GM19238 (cell line): ENCODE measurements around the gene TFEB.
"Not testable (repeated sequence)": the region's sequence is repeated elsewhere in the genome, so short reads cannot be mapped to it uniquely, and the experiment has no call there.

Experiments
- DNase-seq: peaks from one replicate; pipeline ENCODE4 v3.0.0; 2011; ENCODE audit warnings: low spot score; ENCODE audit not compliant: insufficient read length

TFEB gene

GRCh38 chr6:41766043-41766664, 30.7 kb upstream of the TFEB start:
- not testable (repeated sequence) for DNase-seq

GRCh38 chr6:41763470-41763869, 28.1 kb upstream of the TFEB start:
- DNase-seq = no peak

GRCh38 chr6:41759905-41760579, 24.6 kb upstream of the TFEB start:
- DNase-seq = no peak

- no peak for DNase-seq
Observed at GRCh38 chr6:41759106-41759904, 23.9 kb upstream of the TFEB start.

- no peak for DNase-seq
Observed at GRCh38 chr6:41758641-41759035, 23.2 kb upstream of the TFEB start.

GRCh38 chr6:41757931-41758640, 22.7 kb upstream of the TFEB start:
- no peak for DNase-seq

GRCh38 chr6:41757271-41757670, 21.9 kb upstream of the TFEB start:
- no peak for DNase-seq

GRCh38 chr6:41756354-41756753, 20.9 kb upstream of the TFEB start:
- no peak for DNase-seq

- DNase-seq = no peak
Observed at GRCh38 chr6:41755895-41756294, 20.5 kb upstream of the TFEB start.

- DNase-seq = no peak
Observed at GRCh38 chr6:41750374-41750773, 15.0 kb upstream of the TFEB start.

- DNase-seq = no peak
Observed at GRCh38 chr6:41748542-41748941, 13.1 kb upstream of the TFEB start.

- DNase-seq = no peak
Observed at GRCh38 chr6:41748102-41748477, 12.7 kb upstream of the TFEB start.

- no peak for DNase-seq
Observed at GRCh38 chr6:41747256-41748101, 12.1 kb upstream of the TFEB start, which contains the start of gene PGC. PGC (minus strand) TSS chr6:41747397; CDS start chr6:41747334, 63 bp downstream.

- no peak for DNase-seq
Observed at GRCh38 chr6:41746107-41746506, 10.7 kb upstream of the TFEB start.

- no peak for DNase-seq
Observed at GRCh38 chr6:41744236-41744787, 8.9 kb upstream of the TFEB start.

GRCh38 chr6:41743406-41744235, 8.2 kb upstream of the TFEB start:
- DNase-seq = no peak

GRCh38 chr6:41741625-41742490, 6.5 kb upstream of the TFEB start:
- DNase-seq = no peak

GRCh38 chr6:41740366-41741162, 5.2 kb upstream of the TFEB start:
- DNase-seq = no peak
